ENCODE data around the gene DMRT1. TPM values are rescaled to one million over a fixed set of nuclear protein-coding genes. Genes with fewer than 3 reads are reported as not detected.

The DMRT1 gene
- total RNA-seq, 1 experiment from 2014 or later, result not detected

DNA sequence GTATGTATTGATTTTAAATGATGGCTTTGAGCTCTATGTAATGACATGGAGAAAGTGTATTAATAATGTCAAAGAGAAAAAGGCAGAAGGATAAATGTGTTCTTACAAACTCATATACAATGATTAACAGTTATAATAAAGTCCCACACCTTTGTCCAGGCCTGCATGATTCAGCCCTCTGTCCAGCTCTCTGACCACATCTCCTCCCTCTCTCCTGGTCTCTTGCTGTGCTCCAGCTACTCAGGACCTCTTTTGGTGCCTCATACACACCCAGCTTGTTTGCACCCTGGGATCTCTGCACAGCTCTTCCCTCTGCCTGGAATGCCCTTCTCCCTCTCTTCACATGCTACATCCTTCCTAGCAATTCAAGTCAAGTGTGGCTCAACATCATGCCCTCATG, 37.5 kb upstream of the DMRT1 start (continued):
- no peak for TF ChIP-seq FOXP4 (CRISPR knock-in tag; IDR thresholded peaks at IDR 0.05)
- TF ChIP-seq ZNF263 (CRISPR knock-in tag; IDR thresholded peaks at IDR 0.05; ENCODE audit: low read depth), result no peak
- TF ChIP-seq NR3C1 (CRISPR knock-in tag; conservative IDR thresholded peaks at IDR 0.05; ENCODE audit: low read depth), result no peak
- TF ChIP-seq EMX1 (CRISPR knock-in tag; IDR thresholded peaks at IDR 0.05), result no peak
- no peak for TF ChIP-seq ZMAT4 (CRISPR knock-in tag; IDR thresholded peaks at IDR 0.05)
- no peak for TF ChIP-seq GTF2I (CRISPR knock-in tag; conservative IDR thresholded peaks at IDR 0.05)

DNA sequence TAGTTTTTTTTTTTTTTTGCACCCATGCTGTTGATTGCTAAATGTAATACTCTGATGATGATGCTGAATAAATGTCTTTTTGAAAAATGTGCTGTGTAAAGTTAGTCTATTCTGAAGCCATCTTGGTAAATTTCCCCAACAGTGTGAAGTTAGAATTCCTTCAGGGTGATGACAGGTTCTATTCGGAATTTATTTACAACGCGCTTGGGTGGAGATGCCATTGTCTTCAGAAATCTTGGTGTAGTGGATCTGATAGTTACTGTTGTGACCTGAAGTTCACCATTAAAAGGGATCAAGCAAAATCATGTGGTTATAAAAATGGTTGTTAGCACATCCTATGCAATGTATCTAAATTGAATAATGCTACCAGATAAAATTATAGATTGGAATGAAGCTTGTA, 36.3 kb upstream of the DMRT1 start:
- Mint-ChIP-seq H3K4me1 (peaks cover 7% of the 10 kb centered on the region), H3K9me3 (no peaks in the 10 kb centered on the region), H3K4me3 (no peak overlapping the region), H3K36me3 (no peaks in the 10 kb centered on the region), H3K27me3 (ENCODE audit: low read depth) (no peaks in the 10 kb centered on the region), H3K27ac (no peak overlapping the region)
- ATAC-seq (no peak), DNase-seq (ENCODE audit: low spot score) (no peak)
- TF ChIP-seq, protein P1, sequence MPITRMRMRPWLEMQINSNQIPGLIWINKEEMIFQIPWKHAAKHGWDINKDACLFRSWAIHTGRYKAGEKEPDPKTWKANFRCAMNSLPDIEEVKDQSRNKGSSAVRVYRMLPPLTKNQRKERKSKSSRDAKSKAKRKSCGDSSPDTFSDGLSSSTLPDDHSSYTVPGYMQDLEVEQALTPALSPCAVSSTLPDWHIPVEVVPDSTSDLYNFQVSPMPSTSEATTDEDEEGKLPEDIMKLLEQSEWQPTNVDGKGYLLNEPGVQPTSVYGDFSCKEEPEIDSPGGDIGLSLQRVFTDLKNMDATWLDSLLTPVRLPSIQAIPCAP (CRISPR knock-in tag; IDR thresholded peaks at IDR 0.05), result no peak
- TF ChIP-seq HMGA2 (CRISPR knock-in tag; IDR thresholded peaks at IDR 0.05) (no peak), NR1H2 (CRISPR knock-in tag; IDR thresholded peaks at IDR 0.05) (no peak), ZNF263 (CRISPR knock-in tag; IDR thresholded peaks at IDR 0.05; ENCODE audit: low read depth) (no peak), ZNF423 (CRISPR knock-in tag; IDR thresholded peaks at IDR 0.05) (no peak), PRDM15 (CRISPR knock-in tag; IDR thresholded peaks at IDR 0.05) (no peak)
- TF ChIP-seq, protein P2, sequence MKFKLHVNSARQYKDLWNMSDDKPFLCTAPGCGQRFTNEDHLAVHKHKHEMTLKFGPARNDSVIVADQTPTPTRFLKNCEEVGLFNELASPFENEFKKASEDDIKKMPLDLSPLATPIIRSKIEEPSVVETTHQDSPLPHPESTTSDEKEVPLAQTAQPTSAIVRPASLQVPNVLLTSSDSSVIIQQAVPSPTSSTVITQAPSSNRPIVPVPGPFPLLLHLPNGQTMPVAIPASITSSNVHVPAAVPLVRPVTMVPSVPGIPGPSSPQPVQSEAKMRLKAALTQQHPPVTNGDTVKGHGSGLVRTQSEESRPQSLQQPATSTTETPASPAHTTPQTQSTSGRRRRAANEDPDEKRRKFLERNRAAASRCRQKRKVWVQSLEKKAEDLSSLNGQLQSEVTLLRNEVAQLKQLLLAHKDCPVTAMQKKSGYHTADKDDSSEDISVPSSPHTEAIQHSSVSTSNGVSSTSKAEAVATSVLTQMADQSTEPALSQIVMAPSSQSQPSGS (CRISPR knock-in tag; IDR thresholded peaks at IDR 0.05; ENCODE audit: borderline replicate concordance, low read depth), result no peak
- TF ChIP-seq, protein P3, sequence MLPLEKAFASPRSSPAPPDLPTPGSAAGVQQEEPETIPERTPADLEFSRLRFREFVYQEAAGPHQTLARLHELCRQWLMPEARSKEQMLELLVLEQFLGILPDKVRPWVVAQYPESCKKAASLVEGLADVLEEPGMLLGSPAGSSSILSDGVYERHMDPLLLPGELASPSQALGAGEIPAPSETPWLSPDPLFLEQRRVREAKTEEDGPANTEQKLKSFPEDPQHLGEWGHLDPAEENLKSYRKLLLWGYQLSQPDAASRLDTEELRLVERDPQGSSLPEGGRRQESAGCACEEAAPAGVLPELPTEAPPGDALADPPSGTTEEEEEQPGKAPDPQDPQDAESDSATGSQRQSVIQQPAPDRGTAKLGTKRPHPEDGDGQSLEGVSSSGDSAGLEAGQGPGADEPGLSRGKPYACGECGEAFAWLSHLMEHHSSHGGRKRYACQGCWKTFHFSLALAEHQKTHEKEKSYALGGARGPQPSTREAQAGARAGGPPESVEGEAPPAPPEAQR (CRISPR knock-in tag; IDR thresholded peaks at IDR 0.05), result no peak
- POLR2A ChIA-PET, result no interaction called here
- CTCF ChIA-PET, result interaction anchor here (0.7 to 0.8 kb wide), 2 partner anchors 797 to 1733 kb away, joined by 3 to 4 read pairs; no protein-coding TSS in a partner anchor
